CD4-positive, alpha-beta memory T cell (primary cell): ENCODE results near the gene RNF7. TPM values are rescaled to one million over a fixed set of nuclear protein-coding genes. Genes with fewer than 3 reads are reported as not detected.
"Not testable (repeated sequence)": the region's sequence is repeated elsewhere in the genome, so short reads cannot be mapped to it uniquely, and the experiment has no call there.

ENCODE experiments used
- CTCF ChIA-PET: fragments of 350-600 bp; sonication (Branson Sonifier 250); formaldehyde crosslinking; loops from one replicate; lab custom pipeline; 2021; ENCODE audit warnings: inconsistent platforms; ENCODE audit not compliant: partially characterized antibody; lab: Charles Lee
- POLR2A ChIA-PET: fragments of 350-600 bp; sonication (Branson Sonifier 250); formaldehyde crosslinking; loops from one replicate; lab custom pipeline; 2021; ENCODE audit not compliant: partially characterized antibody; lab: Charles Lee
- DNase-seq, 5 donors: peaks; one replicate each; pipeline versions ENCODE4 v3.0.0 to v3.0.0-alpha.2; 2020 to 2022; ENCODE audit warnings: mixed read lengths in 1 of 5
- H3K27ac ChIP-seq: one replicate; pipeline ENCODE4 v1.7.0; 2013; ENCODE audit warnings: low read depth, low read length
- H3K27me3 ChIP-seq: 2 replicates; pipeline ENCODE4 v1.7.0; 2013; ENCODE audit warnings: mild to moderate bottlenecking, low read length, moderate library complexity; ENCODE audit not compliant: insufficient read depth
- H3K36me3 ChIP-seq: 2 replicates; pipeline ENCODE4 v1.7.0; 2013; ENCODE audit warnings: mild to moderate bottlenecking, low read length, moderate library complexity; ENCODE audit not compliant: insufficient read depth
- H3K4me1 ChIP-seq: 2 replicates; pipeline ENCODE4 v1.7.0; 2013; ENCODE audit warnings: mild to moderate bottlenecking, low read length, moderate library complexity; ENCODE audit not compliant: insufficient read depth
- H3K4me3 ChIP-seq, 2 donors: one replicate each; pipeline ENCODE4 v1.7.0; 2013; ENCODE audit warnings: low read length in 2 of 2, mild to moderate bottlenecking in 1 of 2
- H3K9me3 ChIP-seq, 2 donors: one replicate each; pipeline ENCODE4 v1.7.0; 2013; ENCODE audit warnings: low read length in 2 of 2, control low read depth in 1 of 2; ENCODE audit not compliant: control insufficient read depth in 1 of 2
- H3K27ac Mint-ChIP-seq, 7 donors: one replicate each; pipeline ENCODE4 v1.8.0; 2020 to 2021; ENCODE audit warnings: mixed read lengths in 7 of 7, mild to moderate bottlenecking in 6 of 7, inconsistent platforms in 3 of 7, moderate library complexity in 3 of 7
- H3K27me3 Mint-ChIP-seq, 2 donors: one replicate each; pipeline ENCODE4 v1.8.0; 2020 to 2021; ENCODE audit warnings: mixed read lengths in 2 of 2
- H3K36me3 Mint-ChIP-seq, 2 donors: one replicate each; pipeline ENCODE4 v1.8.0; 2020 to 2021; ENCODE audit warnings: mixed read lengths in 2 of 2, inconsistent platforms in 1 of 2, mild to moderate bottlenecking in 1 of 2
- H3K4me1 Mint-ChIP-seq, 4 donors: one replicate each; pipeline ENCODE4 v1.8.0; 2020 to 2021; ENCODE audit warnings: mixed read lengths in 4 of 4, mild to moderate bottlenecking in 1 of 4
- H3K4me3 Mint-ChIP-seq, 8 donors: one replicate each; pipeline ENCODE4 v1.8.0; 2020 to 2021; ENCODE audit warnings: mixed read lengths in 8 of 8, mild to moderate bottlenecking in 7 of 8, moderate library complexity in 6 of 8, inconsistent platforms in 3 of 8
- H3K9me3 Mint-ChIP-seq, 8 donors: one replicate each; pipeline ENCODE4 v1.8.0; 2020 to 2021; ENCODE audit warnings: mixed read lengths in 8 of 8, mild to moderate bottlenecking in 5 of 8, inconsistent platforms in 3 of 8, moderate library complexity in 1 of 8
- intact Hi-C: fragments of 100-400 bp; cut with micrococcal nuclease; formaldehyde crosslinking; loops from one replicate; pipeline ENCODE4 v1.15.1; 2023
- polyA plus RNA-seq, 2 donors: library from polyadenylated mRNA; unstranded; fragments of 300-500 nt; fragmentation: Illumina TruSeq; gene quantifications; one replicate each; pipeline ENCODE4 v1.2.3, GENCODE V29; 2021
- total RNA-seq, 2 experiments: library from RNA; stranded (reverse); gene quantifications; one replicate each; pipeline ENCODE4 v1.2.3, GENCODE V29; 2021

Gene RNF7
- total and polyA plus RNA-seq, 4 experiments from 2014 or later: 56.3 to 128 (median 95.6) TPM

- Histone ChIP-seq H3K27me3 (no peaks in the 10 kb centered on the region), H3K27ac (peak overlapping the region; percentile 96), H3K9me3 (no peaks in the 10 kb centered on the region), H3K36me3 (peaks cover 23% of the 10 kb centered on the region), H3K4me3 (no peak overlapping the region), H3K4me1 (peaks cover 49% of the 10 kb centered on the region)
- intact Hi-C loops: no loop called here
- Mint-ChIP-seq H3K4me3 (peak overlapping the region in 7 of 8 donors; percentile 3 to 100 (median 79)), H3K27me3 (no peaks in the 10 kb centered on the region), H3K27ac (peak overlapping the region in 4 of 7 donors; percentile 13 to 98 (median 42)), H3K4me1 (peaks cover 30 to 66% (median 48%) of the 10 kb centered on the region in 4 donors), H3K36me3 (peaks cover 19 to 45% of the 10 kb centered on the region in 2 donors), H3K9me3 (no peaks in the 10 kb centered on the region)
- ChIA-PET CTCF (interaction anchor here (0.7 to 5.2 kb wide), 8 partner anchors 13 to 177 kb away, joined by 3 to 76 read pairs (median 12); partner anchors contain the start of gene ATP1B3), POLR2A (interaction anchor here (0.7 to 4.8 kb wide), 5 partner anchors 11 to 508 kb away, joined by 3 to 86 read pairs (median 15); partner anchors contain the start of genes ATP1B3 and PXYLP1)
- DNase-seq: no peak
Measured at GRCh38 chr3:141740349-141740748, 2.3 kb downstream of the RNF7 start.

GRCh38 chr3:141743305-141743704 is 5.2 kb downstream of the RNF7 start:
- Histone ChIP-seq H3K4me3 (no peak overlapping the region), H3K4me1 (peaks cover 49% of the 10 kb centered on the region), H3K9me3 (no peaks in the 10 kb centered on the region), H3K36me3 (peaks cover 33% of the 10 kb centered on the region), H3K27ac (no peak overlapping the region), H3K27me3 (no peaks in the 10 kb centered on the region)
- H3K27me3 Mint-ChIP-seq: no peaks in the 10 kb centered on the region
- DNase-seq: no peak
- peaks cover 24 to 54% (median 40%) of the 10 kb centered on the region in 4 donors for H3K4me1 Mint-ChIP-seq
- POLR2A ChIA-PET: no interaction called here
- peak overlapping the region in 1 of 8 donors; percentile 30 for H3K4me3 Mint-ChIP-seq
- H3K9me3 Mint-ChIP-seq: no peaks in the 10 kb centered on the region
- peaks cover 22 to 61% of the 10 kb centered on the region in 2 donors for H3K36me3 Mint-ChIP-seq
- CTCF ChIA-PET: interaction anchor here (0.6 kb wide), 1 partner anchor 132 kb away, joined by 3 read pairs; no protein-coding TSS in a partner anchor
- peak overlapping the region in 4 of 7 donors; percentile 13 to 57 (median 37) for H3K27ac Mint-ChIP-seq
- intact Hi-C loops: no loop called here

GRCh38 chr3:141746962-141747361 is 8.9 kb downstream of the RNF7 start:
- DNase-seq: no peak
- Mint-ChIP-seq H3K36me3 (peaks cover 22 to 57% of the 10 kb centered on the region in 2 donors), H3K4me1 (peaks cover 17 to 29% (median 21%) of the 10 kb centered on the region in 4 donors), H3K4me3 (no peak overlapping the region), H3K27me3 (no peaks in the 10 kb centered on the region), H3K9me3 (no peaks in the 10 kb centered on the region), H3K27ac (no peak overlapping the region)
- Histone ChIP-seq H3K9me3 (no peaks in the 10 kb centered on the region), H3K36me3 (peaks cover 27% of the 10 kb centered on the region), H3K4me1 (peaks cover 21% of the 10 kb centered on the region), H3K4me3 (no peak overlapping the region), H3K27ac (no peak overlapping the region), H3K27me3 (no peaks in the 10 kb centered on the region)
- POLR2A ChIA-PET: no interaction called here
- intact Hi-C loops: no loop called here
- CTCF ChIA-PET: no interaction called here

GRCh38 chr3:141753399-141753798 is 15.3 kb downstream of the RNF7 start:
- Mint-ChIP-seq H3K36me3 (peaks cover 7 to 18% of the 10 kb centered on the region in 2 donors), H3K9me3 (no peaks in the 10 kb centered on the region), H3K27ac (peak overlapping the region in 2 of 7 donors; percentile 13 to 19), H3K27me3 (no peaks in the 10 kb centered on the region), H3K4me3 (no peak overlapping the region), H3K4me1 (peaks cover 0 to 5% (median 2%) of the 10 kb centered on the region in 4 donors)
- H3K27ac ChIP-seq: no peak overlapping the region
- H3K27me3 ChIP-seq: no peaks in the 10 kb centered on the region
- ChIA-PET CTCF (interaction anchor here (1.3 to 2.2 kb wide), 2 partner anchors 13 to 15 kb away, joined by 3 to 7 read pairs; partner anchors contain the start of gene RNF7), POLR2A (no interaction called here)
- DNase-seq: no peak
- H3K9me3 ChIP-seq: no peaks in the 10 kb centered on the region
- no peaks in the 10 kb centered on the region for H3K4me1 ChIP-seq
- no peaks in the 10 kb centered on the region for H3K36me3 ChIP-seq
- no peak overlapping the region for H3K4me3 ChIP-seq
- intact Hi-C loops: no loop called here

GRCh38 chr3:141754032-141754431 is 15.9 kb downstream of the RNF7 start:
- no peak overlapping the region for H3K27ac ChIP-seq
- no peaks in the 10 kb centered on the region for H3K4me1 ChIP-seq
- ChIA-PET POLR2A (no interaction called here), CTCF (interaction anchor here (0.7 to 1.3 kb wide), 2 partner anchors 14 to 28 kb away, joined by 3 to 4 read pairs; no protein-coding TSS in a partner anchor)
- Mint-ChIP-seq H3K27ac (peak overlapping the region in 2 of 7 donors; percentile 10 to 75), H3K36me3 (peaks cover 3 to 13% of the 10 kb centered on the region in 2 donors), H3K4me3 (no peak overlapping the region), H3K4me1 (peaks cover 0 to 5% (median 2%) of the 10 kb centered on the region in 4 donors), H3K27me3 (no peaks in the 10 kb centered on the region), H3K9me3 (no peaks in the 10 kb centered on the region)
- no peaks in the 10 kb centered on the region for H3K36me3 ChIP-seq
- intact Hi-C loops: no loop called here
- H3K4me3 ChIP-seq: no peak overlapping the region
- DNase-seq: no peak
- H3K9me3 ChIP-seq: no peaks in the 10 kb centered on the region
- no peaks in the 10 kb centered on the region for H3K27me3 ChIP-seq

- H3K9me3 Mint-ChIP-seq, H3K4me3 Mint-ChIP-seq, H3K9me3 ChIP-seq, H3K4me3 ChIP-seq, H3K4me1 Mint-ChIP-seq, intact Hi-C loops, DNase-seq, POLR2A ChIA-PET, H3K36me3 Mint-ChIP-seq, H3K4me1 ChIP-seq, H3K27me3 Mint-ChIP-seq, CTCF ChIA-PET, H3K27ac ChIP-seq, H3K36me3 ChIP-seq, H3K27ac Mint-ChIP-seq, H3K27me3 ChIP-seq: not testable (repeated sequence)
Measured at GRCh38 chr3:141762552-141762951, 24.5 kb downstream of the RNF7 start.

- DNase-seq: no peak
- Mint-ChIP-seq H3K9me3 (no peaks in the 10 kb centered on the region), H3K27me3 (no peaks in the 10 kb centered on the region), H3K4me1 (peaks cover 0 to 2% (median 0%) of the 10 kb centered on the region in 4 donors), H3K36me3 (no peaks in the 10 kb centered on the region), H3K27ac (no peak within 1 kb of the TSS), H3K4me3 (no peak within 1 kb of the TSS)
- H3K9me3 ChIP-seq: no peaks in the 10 kb centered on the region
- H3K36me3 ChIP-seq: no peaks in the 10 kb centered on the region
- no peak within 1 kb of the TSS for H3K27ac ChIP-seq
- ChIA-PET POLR2A (no interaction called here), CTCF (no interaction called here)
- intact Hi-C loops: no loop called here
- H3K27me3 ChIP-seq: no peaks in the 10 kb centered on the region
- no peak within 1 kb of the TSS for H3K4me3 ChIP-seq
- H3K4me1 ChIP-seq: no peaks in the 10 kb centered on the region
Measured at GRCh38 chr3:141763088-141763750, 25.1 kb downstream of the RNF7 start, which contains the start of gene GRK7. TSS of gene GRK7 (plus strand) at chr3:141763408. CDS start at chr3:141778285, 14,877 bp downstream.
